ENCODE results near the gene SYT10.

The SYT10 gene

DNA sequence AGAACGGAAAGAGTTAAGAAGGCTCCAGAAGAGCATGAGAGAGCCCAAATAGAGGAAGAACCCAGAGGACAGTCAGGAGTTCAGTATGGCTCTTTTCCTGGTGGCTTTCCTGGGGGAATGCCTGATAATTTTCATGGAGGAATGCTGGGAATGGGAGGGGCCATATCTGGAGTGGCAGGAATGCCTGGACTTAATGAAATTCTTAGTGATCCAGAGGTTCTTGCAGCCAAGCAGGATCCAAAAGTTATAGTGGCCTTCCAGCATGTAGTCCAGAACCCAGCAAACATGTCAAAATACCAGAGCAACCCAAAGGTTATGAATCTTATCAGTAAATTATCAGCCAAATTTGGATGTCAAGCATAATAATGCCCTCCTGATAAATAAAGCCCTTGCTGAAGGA, 15.5 kb upstream of the SYT10 start:
- FAIRE-seq (no peak), DNase-seq (ENCODE audit: insufficient read length, low spot score) (no peak)
- TF ChIP-seq, protein P1, sequence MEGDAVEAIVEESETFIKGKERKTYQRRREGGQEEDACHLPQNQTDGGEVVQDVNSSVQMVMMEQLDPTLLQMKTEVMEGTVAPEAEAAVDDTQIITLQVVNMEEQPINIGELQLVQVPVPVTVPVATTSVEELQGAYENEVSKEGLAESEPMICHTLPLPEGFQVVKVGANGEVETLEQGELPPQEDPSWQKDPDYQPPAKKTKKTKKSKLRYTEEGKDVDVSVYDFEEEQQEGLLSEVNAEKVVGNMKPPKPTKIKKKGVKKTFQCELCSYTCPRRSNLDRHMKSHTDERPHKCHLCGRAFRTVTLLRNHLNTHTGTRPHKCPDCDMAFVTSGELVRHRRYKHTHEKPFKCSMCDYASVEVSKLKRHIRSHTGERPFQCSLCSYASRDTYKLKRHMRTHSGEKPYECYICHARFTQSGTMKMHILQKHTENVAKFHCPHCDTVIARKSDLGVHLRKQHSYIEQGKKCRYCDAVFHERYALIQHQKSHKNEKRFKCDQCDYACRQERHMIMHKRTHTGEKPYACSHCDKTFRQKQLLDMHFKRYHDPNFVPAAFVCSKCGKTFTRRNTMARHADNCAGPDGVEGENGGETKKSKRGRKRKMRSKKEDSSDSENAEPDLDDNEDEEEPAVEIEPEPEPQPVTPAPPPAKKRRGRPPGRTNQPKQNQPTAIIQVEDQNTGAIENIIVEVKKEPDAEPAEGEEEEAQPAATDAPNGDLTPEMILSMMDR (IDR thresholded peaks at IDR 0.05; ENCODE audit: insufficient read depth, missing control alignments), result no peak

DNA sequence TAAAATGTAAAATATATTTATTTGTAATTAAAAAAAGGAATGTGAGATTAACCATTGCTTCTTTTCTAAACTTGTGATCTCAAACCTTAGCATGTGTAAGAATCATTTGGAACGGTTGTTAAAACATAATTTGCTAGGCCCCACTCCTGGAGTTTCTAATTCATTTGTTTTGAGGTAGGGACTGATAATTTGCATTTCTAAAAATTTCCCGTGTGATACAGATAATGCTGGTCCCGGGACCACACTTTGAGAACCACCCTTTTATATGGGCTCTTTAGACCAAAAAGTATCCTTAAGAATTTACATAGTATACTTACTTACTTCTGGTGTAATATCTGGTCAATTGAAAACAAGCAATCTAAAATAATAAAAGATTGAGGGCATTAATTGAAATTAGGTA, 10.9 kb upstream of the SYT10 start:
- FAIRE-seq (no peak), DNase-seq (ENCODE audit: insufficient read length, low spot score) (no peak)
- TF ChIP-seq, protein P1 (IDR thresholded peaks at IDR 0.05; ENCODE audit: insufficient read depth, missing control alignments), result no peak

DNA sequence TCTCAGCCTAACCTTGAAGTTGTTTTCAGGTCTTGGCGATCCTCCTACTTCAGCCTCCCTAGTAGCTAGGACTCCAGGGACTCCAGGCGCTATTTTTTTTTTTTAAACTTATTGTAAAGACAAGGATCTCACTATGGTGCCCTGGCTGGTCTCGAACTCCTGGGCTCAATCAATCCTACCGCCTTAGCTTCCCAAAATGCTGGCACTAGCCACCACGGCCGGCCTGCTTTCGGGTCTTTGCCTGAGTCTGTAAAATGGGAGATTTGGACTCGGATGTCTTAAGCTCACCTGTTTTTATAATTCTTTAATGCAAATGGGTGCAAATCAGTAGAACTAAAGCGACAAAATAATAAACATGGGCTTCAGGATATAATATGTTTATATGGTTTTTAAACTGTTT, 858 bp upstream of the SYT10 start:
- TF ChIP-seq, protein P1 (IDR thresholded peaks at IDR 0.05; ENCODE audit: insufficient read depth, missing control alignments), result no peak
- DNase-seq (ENCODE audit: insufficient read length, low spot score), result no peak
- no peak for FAIRE-seq

DNA sequence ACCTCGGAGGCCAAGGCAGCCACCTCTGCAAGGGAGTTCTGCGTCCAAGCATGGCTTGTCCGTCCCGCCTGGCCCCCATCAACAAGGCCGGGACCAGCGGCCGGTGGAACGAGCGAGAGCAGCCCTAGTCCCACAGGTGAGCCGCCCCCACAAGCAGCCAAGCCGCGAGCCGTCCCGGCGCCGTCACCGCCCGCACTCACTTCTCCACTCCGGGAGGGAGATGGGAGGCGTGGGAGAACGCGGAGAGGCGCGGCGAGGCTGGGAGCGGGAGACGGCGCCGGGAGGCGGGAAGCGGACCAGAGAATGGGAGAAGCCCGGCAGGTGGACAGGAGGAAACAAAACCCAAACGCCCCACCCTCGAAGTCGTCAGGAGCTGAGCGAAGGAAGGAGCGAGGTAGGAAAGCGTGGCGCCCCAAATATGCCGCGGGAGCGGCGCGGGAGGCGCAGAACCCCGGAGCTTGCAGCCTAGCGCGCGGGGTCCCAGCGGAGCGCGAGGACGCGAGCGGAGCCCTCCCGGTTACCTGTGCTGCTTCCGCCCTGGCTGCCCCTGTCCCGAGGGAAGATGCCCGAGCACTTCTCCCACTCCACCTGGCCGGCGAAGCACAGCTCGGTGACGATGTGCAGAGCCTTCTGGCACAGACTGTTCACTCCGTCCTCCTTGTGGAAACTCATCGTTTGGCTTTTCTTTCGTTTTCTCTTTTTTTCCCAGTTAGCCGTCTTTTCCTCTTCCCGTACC, 600 bp downstream of the SYT10 start:
- peak; percentile 27 for DNase-seq (ENCODE audit: insufficient read length, low spot score)
- TF ChIP-seq, protein P1 (IDR thresholded peaks at IDR 0.05; ENCODE audit: insufficient read depth, missing control alignments), result no peak
- FAIRE-seq, result no peak

DNA sequence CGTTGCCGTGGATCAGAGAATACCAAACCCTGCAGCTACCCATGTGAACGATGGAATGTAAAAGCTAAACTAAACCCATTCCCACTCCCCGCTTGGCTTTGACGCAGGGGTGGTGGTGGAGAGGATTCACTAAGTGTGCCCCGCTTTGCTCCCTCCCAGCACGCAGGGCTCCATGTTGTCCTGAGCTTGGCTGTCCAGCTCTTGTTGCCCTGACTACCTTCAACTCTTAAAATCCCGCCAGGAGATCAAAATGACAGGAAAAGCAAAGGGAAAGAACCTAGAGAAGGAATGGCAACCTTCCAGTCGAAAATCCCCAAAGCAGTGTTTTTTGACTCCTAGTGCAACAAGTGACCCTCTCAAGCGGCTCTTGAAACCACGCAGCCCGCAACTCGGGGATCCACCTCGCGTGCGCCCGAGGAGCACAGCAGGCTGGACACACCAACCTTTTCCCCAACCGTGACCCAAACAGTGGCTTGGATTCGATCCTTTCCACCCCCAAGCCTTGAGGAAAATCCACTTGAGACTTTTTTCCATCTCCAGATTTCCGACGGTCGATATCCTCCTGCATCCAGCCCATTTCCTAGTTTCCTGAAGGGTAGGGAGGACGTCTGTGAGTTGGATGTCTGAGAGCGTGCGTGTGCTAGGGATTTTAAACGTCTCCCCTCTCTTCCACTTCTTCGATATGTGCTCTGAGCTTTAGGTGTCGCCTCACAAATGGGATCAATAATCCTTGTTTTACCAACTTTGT, 1.4 kb downstream of the SYT10 start:
- no peak for FAIRE-seq
- TF ChIP-seq, protein P1 (IDR thresholded peaks at IDR 0.05; ENCODE audit: insufficient read depth, missing control alignments), result no peak
- DNase-seq (ENCODE audit: insufficient read length, low spot score), result no peak

DNA sequence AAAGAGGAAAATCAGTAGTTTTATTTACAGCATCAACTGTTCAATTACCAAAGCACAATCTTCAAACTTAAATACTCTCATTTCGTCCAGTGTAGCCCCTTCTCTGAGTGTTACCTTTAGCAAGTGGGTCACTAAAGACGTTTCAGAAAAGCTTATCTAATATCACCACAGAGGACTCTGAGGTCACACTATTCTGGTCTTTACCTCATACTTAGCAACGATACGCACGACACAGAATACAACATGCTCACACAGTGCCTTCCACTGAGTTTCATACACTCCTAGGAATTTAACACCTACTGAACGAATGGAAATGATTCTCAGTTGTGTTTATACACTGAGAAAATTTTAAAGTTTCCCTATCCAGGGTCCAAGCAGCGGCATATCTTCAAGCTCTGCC, 2.0 kb downstream of the SYT10 start:
- TF ChIP-seq, protein P1 (IDR thresholded peaks at IDR 0.05; ENCODE audit: insufficient read depth, missing control alignments), result no peak
- DNase-seq (ENCODE audit: insufficient read length, low spot score) (no peak), FAIRE-seq (no peak)

DNA sequence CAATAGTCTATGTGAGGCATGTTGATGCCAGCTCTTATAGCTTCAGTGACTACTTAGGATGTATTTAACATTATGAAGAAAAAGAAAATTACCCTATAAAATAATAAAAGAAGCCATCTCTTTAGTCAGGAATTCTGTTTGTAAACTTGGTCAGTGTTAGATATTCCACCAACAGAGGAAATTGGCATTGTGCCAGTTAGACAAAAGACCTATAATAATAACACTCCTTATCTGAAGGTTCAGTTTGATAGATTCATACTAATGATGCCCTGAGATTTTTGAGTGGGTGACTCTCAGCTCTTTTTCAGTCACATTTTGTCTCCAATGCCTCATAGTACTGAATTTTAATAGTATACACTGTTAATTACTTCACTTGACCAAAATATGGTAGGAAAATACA, 6.6 kb downstream of the SYT10 start:
- DNase-seq (ENCODE audit: insufficient read length, low spot score) (no peak), FAIRE-seq (no peak)
- TF ChIP-seq, protein P1 (IDR thresholded peaks at IDR 0.05; ENCODE audit: insufficient read depth, missing control alignments), result no peak
